ENCODE data around the gene ELF1.
A peak's percentile ranks its signal among the peaks of the same experiment; 100 is the strongest.
"Not testable (repeated sequence)": the region's sequence is repeated elsewhere in the genome, so short reads cannot be mapped to it uniquely, and the experiment has no call there.

ELF1 gene

GRCh38 chr13:41019011-41019487 is at the start of gene ELF1:
Gene ELF1, minus strand, starts transcription at chr13:41019316. Its CDS starts 37,262 bp downstream, at chr13:40982054.
- no peak for FAIRE-seq

DNA sequence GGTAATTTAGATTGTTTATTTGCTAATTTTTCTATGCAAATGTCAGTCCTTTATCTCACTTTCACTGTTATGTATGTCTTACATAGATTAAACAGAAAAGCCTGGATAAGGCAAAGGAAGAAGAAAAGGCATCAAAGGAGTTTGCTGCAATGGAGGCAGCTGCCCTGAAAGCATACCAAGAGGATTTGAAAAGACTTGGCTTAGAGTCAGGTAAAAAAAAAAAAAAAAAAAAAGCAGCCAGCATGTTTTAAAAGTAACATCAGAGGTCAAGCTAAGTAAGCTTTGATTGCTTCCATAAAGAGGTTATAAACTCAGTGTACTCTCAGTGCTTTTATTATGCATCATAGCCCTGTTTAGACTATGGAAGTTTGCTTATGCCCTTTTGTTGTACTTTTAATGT is 46.0 kb upstream of the ELF1 start:
- FAIRE-seq: peak; percentile 60

DNA sequence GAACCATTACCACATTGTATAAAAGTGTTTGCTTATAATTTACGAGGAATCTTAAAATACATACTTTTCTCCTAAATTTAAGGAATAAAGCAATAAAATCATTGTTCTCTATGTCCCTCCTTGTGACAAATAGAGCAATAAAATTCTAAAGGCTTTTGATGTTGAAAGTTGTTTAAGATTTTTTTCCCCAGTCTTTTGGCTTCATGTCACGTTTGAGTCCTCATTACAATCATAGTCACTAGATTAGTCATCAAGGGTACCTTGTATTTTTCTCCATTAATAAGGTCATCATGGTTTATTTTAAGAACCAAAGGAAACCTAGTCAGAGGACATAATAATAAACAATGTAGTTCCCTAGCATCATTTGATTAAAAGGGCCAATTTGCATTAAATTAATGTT is 45.4 kb upstream of the ELF1 start:
- no peak for FAIRE-seq

DNA sequence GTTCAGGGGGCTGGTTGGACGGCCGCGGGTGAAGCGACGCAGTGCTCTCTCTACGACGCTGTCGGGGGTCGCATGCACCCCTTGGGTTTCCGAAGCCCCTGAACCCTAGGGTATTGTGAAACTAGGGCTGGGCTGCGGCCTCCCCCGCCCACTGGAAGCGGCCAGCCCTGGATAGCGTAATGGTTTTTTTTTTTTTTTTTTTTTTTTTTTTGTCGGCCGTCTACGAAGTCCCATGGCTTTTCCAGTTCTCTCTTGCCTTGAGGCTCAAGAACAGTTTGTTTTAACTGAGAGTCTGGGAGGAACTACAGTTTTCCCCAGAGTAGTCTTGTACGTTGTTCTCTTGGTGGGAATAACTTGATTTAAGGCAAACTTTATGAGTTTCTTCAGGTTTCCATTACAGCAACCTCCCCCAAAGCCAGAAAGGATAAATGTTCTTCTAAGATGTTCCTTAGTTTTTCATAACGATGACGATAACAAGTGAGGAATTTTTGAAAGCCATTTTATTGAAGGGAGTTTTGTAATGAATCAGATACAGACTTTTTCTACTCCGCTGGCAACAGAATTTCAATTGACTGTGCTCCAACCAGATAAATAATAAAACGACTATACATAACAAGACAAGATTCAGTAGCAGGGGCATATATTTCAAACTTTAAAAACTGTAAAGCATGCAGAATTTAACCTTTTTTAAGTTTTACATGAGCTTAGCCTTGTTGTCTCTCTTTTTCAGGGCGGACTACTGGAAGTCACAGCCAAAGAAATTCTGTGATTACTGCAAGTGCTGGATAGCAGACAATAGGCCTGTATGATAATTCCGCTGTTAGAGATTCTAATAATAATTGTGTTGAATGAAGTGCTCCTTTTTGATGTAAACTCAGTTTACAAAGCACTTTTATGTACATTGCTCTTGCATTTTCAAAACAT is 43.1 kb upstream of the ELF1 start:
- no peak for FAIRE-seq

DNA sequence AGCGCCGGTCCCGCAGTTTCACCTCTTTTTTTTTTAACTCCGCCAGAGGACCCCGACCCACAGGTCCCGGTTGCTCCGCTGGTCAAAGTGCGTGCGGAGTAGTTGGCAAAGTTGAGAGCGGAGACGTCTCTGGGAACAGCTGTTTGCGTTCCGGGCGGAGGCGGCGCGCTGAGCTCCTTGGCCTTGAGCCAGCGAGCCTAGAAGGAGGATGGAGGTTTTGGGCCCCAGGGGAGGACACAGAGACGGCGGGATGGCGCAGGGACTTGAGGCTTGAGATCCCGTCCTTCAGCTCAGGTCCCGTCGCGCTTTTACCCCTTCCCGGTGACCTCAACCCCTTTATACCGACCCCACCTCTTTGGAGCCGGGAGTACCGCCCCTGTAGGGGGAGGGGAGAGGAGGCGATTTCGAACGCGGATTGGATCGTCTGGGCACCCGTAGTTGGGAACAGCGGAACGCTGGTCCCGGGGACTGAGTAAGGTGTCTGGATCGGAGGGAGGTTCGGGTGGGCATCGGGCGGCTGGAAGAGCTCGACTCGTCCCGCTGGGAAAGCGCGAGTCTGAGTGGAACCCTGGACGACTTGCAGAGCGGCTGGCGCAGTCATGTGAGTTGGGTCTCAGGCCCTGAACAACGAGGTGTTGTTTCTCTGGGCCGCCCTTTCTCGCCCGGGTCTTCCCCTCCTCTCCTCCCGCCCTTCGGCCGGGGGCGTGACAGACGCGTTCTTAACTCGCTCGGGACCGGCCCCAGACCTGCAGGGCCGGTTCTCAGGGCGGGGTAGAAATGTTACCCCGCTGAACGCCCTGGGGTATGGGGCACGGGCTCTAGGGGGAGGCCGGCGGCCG is 42.2 kb upstream of the ELF1 start, which contains the start of gene WBP4:
Gene WBP4 (plus strand): TSS at position 435 of the 839 bp plus-strand sequence. CDS start 165 bp downstream, at position 600.
- FAIRE-seq: no peak

DNA sequence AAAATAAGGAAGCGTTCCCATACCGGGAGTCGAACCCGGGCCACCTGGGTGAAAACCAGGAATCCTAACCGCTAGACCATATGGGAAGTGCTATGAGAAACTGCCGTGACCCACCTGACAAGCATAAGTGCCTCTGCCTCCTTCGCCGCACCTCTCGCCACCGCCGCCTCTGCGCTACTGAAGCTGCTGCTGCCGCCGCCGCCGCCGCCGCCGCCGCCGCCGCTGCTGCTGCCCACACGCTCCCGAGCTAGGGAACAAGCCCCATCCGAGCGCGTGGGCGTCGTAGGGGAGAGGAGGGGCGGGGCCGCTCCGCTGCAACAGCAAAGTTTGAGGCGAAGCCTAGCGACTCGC is 41.6 kb upstream of the ELF1 start:
- FAIRE-seq: no peak

DNA sequence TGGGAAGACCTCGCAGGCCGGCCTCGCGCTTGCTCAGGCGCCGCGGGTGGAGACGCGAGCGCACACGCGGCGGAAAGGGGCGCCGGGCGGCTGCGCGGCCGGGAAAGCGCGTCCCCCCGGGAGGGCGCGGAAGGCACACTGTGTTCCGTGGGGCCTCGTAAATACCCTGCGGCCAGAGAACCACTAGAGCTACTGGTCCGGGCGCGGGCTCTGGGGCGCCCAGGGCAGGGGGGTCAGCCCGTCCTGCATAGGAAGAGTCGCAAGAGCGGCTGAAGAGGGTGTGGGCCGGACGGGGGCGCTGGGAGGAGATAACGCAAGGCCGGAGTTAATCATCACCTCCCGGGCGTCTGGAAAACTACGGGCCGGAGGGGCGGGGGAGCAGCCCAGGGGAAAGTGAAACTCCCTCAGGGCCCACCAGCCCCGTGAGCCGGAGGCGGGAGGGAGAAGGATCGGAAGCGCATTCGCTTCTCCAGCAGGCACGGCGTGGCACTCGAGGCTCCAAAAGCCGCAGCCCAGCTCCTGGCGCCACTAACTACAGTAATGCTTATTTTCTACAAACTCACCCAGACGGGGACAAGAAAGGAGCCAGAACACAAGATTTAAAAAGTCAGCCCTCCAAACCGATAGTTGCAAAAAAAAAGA is 41.1 kb upstream of the ELF1 start:
- FAIRE-seq: no peak

- FAIRE-seq: no peak
Observed at GRCh38 chr13:41059456-41060081, 40.5 kb upstream of the ELF1 start.

- FAIRE-seq: no peak
Observed at GRCh38 chr13:41058295-41059070, 39.4 kb upstream of the ELF1 start.

DNA sequence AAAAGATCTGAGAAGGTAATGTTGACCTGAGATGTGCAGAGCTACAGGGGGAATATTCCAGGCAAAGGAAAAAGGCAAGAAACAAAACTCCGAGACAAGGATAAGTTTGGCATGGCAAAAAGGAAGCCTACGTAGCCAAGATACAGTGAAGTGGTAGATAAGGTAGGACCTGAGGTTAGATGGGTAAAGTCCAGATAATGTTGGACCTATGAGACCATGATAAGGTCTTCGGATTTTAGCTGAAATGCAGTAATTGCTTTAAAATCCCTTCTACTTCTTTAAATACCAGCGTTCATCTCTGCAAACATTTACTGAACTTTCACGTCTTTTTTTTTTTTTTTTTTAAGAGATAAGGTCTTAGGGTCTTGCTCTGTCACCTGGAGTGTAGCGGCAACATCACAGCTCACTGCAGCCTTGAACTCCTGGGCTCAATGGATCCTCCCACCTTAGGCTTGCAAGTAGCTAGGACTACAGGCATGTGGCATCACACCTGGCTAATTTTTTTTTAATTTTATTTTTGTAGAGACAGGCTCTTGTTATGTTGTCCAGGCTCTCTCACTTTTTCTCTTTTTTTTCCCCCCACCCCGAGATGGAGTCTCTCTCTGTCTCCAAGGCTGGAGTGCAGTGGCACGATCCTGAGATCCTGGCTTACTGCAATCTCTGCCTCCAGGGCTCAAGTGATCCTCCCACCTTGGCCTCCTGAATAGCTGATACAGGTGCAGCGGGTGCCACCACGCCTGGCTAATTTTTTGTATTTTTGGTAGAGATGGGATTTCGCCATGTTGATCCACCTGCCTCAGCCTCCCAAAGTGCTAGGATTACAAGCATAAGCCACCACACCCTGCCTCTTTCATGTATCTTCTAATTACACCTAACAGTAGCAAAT is 38.0 kb upstream of the ELF1 start:
- no peak for FAIRE-seq

DNA sequence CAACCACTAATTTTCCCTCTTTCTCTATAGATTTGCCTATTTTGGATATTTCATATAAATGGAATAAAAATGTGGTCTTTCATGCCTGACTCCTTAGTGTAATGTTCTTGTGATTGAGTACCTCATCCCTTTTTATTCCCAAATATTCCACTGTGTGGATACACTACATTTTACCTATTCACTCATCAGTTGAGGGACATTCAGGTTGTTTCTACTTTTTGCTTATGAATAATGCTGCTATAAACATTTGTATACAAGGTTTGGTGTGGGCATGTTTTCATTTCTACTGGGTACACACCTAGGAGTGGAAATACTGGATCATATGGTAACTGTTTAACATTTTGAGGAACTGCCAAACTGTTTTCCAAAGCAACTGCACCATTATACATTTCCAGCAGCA is 37.1 kb upstream of the ELF1 start:
- FAIRE-seq: no peak

DNA sequence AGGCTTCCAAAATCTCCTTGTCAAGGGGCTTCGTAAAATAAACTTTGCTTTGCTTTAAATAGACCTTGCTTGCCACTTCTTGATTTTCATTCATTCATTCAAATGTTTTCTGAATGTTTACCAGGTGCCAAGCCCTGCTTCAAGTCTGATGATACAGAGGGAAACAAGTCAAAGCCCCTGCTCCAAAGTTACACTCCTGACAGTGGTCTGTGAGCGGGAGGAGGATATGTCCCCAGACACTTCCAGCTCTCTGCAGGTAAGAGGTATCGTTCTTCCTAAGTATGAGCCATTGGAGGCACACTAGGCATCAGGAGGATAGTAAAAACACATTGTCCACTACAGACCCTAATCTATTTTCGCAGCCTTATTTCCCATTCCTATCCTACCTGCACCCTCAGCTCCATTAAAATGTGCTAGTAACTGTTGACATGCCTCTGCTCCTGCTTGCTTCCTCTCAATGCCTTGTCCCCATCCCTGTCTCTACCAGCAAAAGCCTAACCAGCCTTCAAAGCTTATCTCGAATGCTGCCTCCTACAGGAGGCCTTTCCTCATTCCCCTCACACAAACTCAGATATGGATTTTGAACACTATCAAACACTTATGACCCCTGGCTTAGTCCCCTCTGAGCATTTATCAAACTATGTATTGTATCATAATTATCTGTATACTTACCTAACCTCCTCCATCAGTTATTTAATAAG is 36.0 kb upstream of the ELF1 start:
- FAIRE-seq: no peak

GRCh38 chr13:41054212-41054877 is 35.2 kb upstream of the ELF1 start:
- no peak for FAIRE-seq

DNA sequence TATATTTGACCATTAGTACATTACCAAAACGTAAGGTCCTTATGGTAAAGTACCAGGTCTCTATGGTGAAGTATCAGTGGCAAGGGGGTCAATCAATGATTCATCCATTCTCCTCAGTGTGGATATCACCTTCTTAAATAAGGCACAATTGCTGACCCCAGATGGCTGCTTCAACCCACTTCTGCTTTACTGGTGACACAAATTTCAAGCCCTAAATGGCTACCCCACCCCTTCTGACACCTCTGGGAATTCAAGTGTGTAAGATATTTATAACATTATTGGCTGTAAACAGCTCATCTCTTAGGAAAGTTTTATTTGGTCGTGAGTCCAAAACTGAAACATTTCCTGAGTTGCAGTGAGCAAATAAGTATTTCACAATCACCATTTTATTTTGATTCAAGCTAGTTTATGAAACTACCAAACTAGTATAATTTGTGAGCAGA is 34.3 kb upstream of the ELF1 start:
- no peak for FAIRE-seq

DNA sequence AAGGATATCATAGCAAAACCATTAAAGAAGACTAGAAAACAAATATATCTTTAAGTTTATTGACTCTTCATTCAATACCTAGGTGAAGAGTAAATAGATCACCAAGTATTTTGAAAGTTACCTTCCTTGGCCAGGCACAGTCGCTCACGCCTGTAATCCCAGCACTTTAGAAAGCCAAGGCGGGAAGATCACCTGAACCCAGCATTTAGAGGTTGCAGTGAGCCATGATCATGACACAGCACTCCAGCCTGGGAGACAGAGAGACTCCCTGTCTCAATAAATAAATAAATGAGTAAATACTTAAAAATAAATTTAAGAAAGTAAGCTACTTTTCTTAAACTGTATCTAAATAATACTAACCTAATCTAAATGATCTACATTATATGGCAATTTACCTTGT is 33.3 kb upstream of the ELF1 start:
- FAIRE-seq: no peak

- FAIRE-seq: no peak
Observed at GRCh38 chr13:41049480-41050440, 30.6 kb upstream of the ELF1 start.

GRCh38 chr13:41048640-41049039 is 29.5 kb upstream of the ELF1 start:
- FAIRE-seq: no peak

GRCh38 chr13:41042419-41042818 is 23.3 kb upstream of the ELF1 start:
- FAIRE-seq: not testable (repeated sequence)

All from colon (tissue), 2 donors.